Stimulated activated CD4-positive, alpha-beta T cell treated with anti-CD3 and anti-CD28 coated beads, Interleukin-4, amount 100 ng/mL, for 24 hours (primary cell): ENCODE data around the gene CAMTA2.
A peak's percentile ranks its signal among the peaks of the same experiment; 100 is the strongest.
"Not testable (repeated sequence)": the region's sequence is repeated elsewhere in the genome, so short reads cannot be mapped to it uniquely, and the experiment has no call there.

ENCODE experiments used
- DNase-seq: peaks from one replicate; pipeline ENCODE4 v3.0.0-alpha.2; 2020

CAMTA2 gene, protein sequence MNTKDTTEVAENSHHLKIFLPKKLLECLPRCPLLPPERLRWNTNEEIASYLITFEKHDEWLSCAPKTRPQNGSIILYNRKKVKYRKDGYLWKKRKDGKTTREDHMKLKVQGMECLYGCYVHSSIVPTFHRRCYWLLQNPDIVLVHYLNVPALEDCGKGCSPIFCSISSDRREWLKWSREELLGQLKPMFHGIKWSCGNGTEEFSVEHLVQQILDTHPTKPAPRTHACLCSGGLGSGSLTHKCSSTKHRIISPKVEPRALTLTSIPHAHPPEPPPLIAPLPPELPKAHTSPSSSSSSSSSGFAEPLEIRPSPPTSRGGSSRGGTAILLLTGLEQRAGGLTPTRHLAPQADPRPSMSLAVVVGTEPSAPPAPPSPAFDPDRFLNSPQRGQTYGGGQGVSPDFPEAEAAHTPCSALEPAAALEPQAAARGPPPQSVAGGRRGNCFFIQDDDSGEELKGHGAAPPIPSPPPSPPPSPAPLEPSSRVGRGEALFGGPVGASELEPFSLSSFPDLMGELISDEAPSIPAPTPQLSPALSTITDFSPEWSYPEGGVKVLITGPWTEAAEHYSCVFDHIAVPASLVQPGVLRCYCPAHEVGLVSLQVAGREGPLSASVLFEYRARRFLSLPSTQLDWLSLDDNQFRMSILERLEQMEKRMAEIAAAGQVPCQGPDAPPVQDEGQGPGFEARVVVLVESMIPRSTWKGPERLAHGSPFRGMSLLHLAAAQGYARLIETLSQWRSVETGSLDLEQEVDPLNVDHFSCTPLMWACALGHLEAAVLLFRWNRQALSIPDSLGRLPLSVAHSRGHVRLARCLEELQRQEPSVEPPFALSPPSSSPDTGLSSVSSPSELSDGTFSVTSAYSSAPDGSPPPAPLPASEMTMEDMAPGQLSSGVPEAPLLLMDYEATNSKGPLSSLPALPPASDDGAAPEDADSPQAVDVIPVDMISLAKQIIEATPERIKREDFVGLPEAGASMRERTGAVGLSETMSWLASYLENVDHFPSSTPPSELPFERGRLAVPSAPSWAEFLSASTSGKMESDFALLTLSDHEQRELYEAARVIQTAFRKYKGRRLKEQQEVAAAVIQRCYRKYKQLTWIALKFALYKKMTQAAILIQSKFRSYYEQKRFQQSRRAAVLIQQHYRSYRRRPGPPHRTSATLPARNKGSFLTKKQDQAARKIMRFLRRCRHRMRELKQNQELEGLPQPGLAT

DNA sequence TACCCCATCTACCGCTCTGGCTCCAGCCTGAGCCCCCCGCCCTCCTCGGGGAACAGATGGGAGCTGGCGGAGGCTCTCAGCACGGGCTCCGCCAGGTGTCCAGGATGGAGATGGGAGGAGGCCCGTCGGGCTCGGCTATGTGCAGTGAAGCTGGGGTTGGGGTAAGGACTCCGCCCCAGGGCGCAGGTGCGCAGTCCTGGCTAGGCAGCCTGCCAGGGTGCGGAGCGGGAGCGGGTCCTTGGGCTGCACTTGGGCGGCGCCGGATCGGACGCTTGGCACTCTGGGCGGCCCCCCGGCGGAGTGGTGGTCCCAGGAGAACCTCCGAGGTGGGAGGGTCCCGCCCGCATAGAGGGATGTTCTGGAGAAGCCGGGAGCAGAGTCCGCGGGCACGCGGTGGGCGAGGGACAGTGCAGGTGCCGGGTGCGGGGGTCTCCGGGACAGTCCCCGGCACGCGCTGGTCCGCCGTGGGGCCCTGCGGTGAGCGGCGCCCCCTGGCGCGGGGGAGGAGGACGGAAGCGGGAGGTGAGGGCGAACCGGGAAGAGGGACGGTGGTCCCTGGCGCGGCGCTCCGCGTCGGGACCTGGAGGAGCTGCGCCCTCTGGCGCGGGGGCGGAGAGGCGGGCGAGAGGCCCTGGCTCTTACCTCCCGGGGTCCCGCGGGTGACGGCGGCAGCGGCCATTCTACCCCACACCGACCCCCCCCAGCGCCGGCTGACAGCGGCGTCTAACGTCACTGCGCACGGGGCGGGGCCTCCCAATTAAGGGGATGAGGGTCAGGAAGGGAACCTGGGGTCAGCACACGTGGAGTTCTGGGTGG, at the start of gene CAMTA2:
Gene CAMTA2, minus strand, starts transcription at position 725 of the 816 bp plus-strand sequence. CDS start 1,453 bp downstream, outside the sequence.
- peak; percentile 88 for DNase-seq

DNA sequence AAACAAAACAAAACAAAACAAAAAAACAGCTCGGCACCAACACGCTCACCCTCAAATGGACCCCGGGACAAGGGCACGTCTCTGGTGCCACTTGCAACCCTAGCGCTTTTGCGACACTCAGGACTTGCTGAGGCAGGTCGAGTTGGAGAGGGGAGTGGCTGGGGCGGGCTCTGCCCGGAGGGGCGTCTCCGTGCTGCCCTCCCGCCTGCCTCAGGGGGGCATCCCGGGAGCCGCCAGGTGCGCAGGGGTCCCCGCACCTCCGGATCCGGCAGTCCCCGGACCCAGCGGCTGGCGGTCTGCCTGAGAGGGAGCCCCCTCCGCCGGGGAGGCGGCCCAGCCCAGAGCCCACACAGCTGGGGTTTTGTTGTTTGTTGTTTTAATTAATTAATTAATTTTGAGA, 47.8 kb upstream of the CAMTA2 start, which contains the start of gene SLC52A1:
Gene SLC52A1, minus strand, starts transcription at position 112 of the 400 bp plus-strand sequence. CDS start 820 bp downstream, outside the sequence.
- no peak for DNase-seq

DNA sequence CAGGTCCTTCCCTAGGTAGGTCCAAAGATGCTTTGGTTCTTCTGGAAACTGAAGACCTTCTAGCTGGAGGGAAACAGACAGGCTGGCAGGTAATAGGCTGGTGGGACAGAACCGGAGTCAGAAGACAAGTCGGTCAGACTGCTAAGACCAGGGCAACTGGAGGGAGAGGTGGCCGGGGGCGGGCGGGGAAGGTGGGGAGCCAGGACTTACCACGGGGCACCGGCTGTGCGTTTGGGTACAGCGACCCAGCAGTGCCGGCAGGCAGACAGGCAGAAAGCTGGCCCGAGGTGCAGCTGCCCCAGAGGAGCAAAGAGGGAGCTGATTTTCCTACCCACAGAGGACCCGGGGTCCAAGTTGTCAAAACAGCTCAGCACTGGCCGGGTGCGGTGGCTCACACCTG, 47.2 kb upstream of the CAMTA2 start:
- DNase-seq, result no peak

DNA sequence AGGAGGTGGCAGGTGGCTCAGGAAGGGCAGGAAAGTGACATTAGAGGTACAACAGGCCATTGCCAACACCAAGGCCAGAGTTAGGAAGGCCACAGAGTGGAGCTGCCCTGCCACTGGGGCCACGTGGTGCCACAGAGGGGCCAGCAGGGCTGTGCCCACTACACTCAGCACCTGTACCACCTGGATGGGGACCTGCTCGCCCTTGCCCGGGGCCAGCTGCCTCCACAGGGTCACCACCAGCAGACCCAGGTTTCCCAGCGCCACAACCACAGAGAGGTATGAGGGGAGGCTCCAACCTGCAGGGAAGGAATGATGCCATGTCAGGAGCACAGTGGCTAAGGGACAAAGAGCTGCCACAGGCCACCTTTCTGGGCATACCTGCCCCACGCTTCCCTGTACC, 46.6 kb upstream of the CAMTA2 start:
- DNase-seq, result no peak

DNA sequence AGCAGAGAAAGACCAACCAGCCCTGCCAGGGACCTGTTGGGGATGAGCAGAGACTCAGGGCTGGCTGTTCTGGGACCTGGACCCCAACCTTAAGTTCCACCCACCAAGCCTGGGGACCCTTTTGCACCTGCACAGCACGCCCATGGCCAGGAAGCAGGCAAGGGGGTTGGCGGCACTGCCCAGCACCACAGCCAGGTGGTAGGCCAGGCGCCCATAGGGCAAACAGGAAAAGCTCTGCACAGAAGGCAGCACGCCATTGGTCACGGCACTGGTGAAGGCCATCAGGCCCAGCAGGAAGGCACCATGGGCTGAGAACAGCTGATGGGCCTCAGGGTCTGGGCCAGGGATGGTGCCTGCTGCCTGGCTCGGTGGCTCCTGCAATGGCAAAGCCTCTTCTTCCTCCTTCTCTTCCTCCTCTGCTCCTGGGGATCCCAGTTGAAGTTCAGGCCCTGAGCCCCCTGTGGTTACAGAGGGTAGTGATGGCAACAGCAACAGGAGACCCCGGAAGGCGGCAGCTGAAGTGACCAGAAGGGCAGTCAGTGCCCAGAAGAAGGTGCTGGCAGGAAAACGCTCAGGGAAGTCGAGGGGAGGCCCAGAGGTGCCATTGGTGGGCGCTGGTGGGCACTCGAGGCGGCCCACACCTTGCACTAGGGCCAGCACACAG, 46.0 kb upstream of the CAMTA2 start:
- DNase-seq, result no peak

DNA sequence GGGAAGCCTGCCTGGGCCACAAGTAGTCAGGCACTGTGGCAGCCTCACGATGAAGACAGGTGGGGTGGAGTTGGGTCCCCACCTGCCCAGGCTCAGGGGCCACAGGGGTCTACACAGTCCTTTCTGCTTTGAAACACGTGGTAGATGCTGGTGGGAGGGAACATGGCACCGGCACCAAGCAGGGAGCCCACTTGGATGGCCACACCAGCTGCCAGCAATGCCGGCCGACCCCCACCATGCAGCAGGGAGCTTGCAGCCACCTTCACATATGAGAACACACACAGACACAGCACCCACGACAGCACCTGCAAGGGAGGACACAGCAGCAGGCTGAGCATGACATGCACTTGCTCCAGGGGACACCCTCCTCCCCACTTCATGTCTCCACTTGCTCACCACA, 45.4 kb upstream of the CAMTA2 start:
- no peak for DNase-seq

DNA sequence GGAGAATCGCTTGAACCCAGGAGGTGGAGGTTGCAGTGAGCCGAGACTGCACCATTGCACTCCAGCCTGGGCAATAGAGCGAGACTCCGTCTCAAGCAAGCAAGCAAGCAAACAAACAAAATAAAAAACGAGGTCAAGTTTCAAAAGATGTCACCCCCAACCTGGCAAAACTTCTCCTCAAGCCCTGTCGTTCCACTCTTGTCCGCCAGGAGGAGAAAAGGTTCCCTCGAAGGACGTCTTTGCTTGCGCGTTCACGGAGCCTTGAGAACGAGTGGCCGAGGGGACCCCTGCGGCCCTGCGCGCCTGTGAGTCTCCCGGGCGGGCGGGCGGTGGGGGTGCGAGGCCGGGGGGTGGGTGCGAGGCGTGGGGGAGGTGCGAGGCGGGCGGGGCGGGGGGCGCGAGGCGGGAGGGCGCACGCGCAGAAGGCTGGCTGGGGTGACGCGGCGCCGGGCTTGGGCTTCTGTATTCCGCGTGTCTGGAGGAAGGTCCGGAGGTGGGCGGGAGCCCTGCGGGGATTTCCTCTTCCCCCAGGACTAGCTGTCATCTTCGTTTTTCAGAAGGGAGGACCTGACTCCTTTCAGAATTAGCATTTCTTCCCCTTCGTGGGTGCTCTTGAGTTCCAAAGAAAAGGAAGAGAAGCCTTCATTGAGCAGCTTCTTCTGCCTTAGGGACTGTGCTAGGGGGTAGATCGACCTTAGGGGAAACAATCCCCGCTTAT, 44.0 kb upstream of the CAMTA2 start:
- peak; percentile 87 for DNase-seq

DNA sequence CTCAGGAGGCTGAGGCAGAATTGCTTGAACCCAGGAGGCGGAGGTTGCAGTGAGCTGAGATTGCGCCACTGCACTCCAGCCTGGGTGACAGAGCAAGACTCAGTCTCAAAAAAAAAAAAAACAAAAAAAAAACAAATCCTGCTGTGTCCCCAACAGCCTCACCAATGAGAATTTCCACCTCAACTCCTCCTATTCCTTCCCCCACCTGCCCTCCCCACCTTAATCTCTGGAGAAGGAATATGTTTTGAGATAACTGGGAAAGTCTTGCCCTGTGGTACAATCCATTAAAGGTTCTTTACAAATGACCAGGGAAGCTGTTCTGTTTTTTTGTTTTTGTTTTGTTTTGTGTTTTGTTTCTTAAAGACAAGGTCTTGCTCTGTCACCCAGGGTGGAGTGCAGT, 42.7 kb upstream of the CAMTA2 start:
- DNase-seq, result not testable (repeated sequence)

DNA sequence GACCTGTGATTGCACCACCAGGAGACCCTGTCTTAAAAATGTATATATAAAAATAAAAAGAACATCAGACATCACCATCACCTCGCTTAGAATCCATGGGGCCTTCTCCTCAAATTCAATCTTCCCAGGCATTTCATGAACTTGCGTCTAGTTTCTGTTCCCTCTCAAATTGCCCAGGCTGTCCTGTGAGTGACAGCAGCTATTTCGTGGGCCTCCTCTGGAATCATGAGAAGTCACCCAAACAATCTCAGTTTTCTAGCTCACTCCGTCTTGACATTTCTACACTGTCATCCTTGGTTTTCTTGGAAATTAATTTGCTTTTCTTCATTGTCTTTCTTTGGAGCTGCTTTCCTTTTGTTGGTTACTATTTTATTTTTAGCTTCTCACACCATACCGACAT, 40.4 kb upstream of the CAMTA2 start:
- no peak for DNase-seq

DNA sequence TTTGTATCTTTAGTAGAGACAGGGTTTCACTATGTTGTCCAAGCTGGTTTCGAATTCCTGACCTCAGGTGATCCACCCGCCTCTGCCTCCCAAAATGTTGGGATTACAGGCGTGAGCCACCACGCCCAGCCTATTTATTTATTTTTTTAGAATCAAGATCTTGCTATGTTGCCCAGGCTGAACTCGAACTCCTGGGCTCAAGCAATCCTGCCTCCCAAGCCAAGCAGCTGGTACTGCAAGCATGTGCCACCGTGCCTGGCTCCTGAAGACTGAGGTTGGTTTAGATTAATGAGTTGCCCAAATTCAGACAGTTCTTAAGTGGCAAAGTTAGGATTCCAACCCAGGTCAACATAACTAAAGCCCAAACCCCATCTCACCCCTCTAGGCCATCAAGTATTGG, 39.8 kb upstream of the CAMTA2 start:
- no peak for DNase-seq

DNA sequence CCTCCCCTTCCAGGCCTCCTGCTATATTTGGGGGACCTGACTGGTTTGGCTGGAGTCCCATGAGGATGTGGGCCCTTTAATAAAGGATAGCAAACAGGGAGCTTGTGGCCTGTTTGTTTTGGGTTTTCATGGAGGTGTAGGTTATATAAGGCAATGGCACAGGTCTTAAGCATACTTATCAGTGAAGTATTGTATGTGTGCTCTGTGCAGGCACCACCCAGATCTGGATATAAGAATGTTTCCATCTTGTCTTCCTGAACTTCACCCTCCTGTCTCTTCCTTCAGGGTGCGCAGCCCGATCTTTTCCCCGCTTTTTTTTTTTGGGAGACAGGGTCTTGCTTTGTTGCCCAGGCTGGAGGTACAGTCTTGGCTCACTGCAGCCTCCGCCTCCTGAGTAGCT, 37.1 kb upstream of the CAMTA2 start:
- no peak for DNase-seq

DNA sequence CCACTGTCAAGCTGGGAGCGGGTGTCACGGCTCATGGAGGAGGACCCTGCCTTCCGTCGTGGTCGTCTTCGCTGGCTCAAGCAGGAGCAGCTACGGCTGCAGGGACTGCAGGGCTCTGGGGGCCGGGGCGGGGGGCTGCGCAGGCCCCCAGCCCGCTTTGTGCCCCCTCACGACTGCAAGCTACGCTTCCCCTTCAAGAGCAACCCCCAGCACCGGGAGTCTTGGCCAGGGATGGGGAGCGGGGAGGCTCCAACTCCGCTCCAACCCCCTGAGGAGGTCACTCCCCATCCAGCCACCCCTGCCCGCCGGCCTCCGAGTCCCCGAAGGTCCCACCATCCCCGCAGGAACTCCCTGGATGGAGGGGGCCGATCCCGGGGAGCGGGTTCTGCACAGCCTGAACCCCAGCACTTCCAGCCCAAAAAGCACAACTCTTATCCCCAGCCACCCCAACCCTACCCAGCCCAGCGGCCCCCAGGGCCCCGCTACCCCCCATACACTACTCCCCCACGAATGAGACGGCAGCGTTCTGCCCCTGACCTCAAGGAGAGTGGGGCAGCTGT, 36.2 kb upstream of the CAMTA2 start:
- no peak for DNase-seq

DNA sequence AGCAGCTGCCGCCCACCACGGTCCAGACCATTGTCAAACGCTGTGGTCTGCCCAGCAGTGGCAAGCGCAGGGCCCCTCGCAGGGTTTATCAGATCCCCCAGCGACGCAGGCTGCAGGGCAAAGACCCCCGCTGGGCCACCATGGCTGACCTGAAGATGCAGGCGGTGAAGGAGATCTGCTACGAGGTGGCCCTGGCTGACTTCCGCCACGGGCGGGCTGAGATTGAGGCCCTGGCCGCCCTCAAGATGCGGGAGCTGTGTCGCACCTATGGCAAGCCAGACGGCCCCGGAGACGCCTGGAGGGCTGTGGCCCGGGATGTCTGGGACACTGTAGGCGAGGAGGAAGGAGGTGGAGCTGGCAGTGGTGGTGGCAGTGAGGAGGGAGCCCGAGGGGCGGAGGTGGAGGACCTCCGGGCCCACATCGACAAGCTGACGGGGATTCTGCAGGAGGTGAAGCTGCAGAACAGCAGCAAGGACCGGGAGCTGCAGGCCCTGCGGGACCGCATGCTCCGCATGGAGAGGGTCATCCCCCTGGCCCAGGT, 34.8 kb upstream of the CAMTA2 start:
- DNase-seq, result no peak

DNA sequence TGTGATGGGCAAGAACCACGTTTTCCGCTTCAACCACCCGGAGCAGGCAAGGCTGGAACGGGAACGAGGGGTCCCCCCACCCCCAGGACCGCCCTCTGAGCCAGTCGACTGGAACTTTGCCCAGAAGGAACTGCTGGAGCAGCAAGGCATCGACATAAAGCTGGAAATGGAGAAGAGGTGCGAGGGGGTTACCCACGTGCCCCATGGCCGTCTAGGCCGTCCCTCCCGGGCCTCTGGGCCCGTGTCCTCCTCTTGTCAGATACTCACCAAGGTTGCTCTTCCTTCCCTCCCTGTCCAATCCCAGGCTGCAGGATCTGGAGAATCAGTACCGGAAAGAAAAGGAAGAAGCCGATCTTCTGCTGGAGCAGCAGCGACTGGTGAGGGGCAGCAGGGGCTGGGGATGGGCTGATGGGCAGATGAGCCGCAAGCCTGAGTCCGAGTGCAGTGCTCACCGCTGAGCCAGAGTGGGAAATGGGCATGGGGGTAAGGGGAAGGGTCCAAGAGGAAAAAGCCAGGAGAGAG, 33.1 kb upstream of the CAMTA2 start:
- no peak for DNase-seq

DNA sequence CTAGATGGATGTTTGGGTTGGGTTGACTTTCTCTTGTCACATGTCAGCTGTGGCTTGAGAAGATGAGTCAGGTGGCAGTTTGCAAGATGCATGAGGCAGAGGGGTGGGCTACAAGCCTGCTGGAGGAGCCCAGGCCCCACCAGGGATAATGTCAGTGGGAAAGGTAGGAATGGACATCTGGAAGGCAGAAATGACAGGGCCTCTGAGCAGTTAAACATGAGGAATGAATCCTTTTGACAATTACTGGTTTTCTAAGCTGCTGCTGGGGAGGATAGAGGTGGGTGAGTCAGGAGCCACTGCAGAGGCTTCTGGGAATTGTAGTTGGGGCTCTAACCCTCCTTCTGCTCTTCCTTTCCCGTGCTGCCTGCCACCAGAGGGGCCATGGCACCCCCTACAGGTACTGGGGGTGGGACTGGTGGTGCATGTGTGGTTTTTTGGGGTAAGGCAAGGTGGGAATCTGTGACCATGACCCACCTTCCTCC, 32.0 kb upstream of the CAMTA2 start:
- peak; percentile 43 for DNase-seq

DNA sequence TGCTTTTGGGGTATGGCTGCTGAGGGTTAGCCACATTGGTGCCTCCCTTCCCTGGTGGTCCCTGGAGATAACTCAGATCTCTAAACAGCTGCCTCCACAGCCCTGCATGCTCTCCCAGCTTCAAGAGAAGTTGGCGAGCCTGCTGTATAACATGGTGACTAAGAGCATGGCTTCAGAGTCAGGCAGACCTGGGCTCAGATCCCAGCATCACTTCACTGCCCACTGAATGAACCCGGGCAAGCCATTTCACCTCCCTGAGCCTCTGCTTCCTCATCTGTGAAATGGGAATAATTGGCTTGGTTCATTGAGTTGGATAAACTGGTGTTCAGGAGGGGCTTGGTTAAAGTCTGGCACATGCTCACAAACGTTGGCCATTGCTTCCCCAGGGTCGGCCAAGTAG, 26.9 kb upstream of the CAMTA2 start:
- no peak for DNase-seq

DNA sequence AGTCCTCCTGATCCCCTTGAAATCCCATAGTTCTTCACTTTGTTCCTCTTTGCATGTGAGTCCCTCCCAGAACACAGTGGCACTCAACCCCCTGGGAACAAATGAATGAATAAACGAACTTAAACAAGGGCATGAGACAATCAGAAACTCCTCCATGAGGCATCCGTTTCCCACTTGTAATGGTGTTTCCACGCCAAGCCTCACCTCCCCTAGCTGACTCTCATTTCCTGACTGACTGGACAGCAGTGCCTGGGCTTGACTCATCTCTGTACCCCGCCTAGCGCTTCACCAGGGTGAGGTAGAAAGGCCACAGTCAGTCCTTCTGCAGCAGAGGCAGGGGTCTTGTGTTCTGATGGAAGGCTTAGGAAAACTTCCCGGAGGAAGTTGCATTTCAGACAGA, 24.5 kb upstream of the CAMTA2 start:
- DNase-seq, result no peak

DNA sequence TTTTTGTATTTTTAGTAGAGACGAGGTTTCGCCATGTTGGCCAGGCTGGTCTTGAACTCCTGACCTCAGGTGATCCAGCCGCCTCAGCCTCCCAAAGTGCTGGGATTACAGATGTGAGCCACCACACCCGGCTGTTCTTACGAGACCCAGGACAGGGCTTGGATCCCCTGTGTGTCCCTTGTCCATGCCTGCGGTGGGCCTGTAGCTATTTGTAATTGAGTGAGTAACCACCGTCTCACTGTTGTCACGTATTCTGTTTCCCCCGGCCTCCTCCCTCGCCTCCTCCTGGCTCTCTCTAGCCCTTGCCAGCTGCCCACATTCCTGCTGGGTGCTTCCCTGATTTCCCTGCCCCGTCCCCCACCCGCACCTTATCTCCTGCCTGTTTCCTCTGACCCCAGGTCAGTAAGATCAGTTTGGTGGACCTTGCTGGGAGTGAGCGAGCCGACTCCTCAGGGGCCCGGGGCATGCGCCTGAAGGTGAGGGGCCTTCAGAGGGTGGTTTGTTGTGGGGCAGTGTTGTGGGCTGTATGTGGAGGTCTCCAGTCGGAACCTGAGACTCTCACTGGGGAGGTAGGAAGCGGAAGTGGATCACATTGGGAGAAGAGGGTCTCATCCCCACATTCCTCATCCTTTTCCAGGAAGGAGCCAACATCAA, 15.9 kb upstream of the CAMTA2 start:
- DNase-seq, result no peak

DNA sequence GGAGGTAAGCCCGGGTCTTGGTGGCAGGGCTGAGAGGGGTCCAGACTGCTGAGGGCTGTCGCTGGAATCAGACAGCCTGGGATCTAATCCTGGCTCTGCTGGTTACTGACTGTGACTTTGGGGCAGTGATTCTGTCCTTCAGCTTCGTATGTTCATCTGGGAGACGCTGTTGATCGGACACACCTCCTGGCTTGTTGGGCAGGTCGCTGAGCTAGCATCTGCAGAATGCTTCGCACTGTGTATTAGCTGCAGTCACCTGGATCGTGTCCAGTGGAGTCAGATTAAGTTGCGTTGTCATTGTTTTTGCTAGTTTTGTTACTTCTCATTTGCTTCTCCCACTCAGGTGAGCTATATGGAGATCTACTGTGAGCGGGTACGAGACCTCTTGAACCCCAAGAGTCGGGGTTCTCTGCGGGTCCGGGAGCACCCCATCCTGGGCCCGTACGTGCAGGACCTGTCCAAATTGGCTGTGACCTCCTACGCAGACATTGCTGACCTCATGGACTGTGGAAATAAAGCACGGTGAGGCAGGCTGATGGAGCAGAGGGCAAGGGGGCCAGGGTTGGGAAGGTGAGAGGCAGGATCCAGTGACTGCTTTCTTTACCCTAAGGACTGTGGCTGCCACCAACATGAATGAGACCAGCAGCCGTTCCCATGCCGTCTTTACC, 14.8 kb upstream of the CAMTA2 start:
- DNase-seq, result no peak
